Measurements from ENCODE around the gene SMIM43.
"Not testable (repeated sequence)": the region's sequence is repeated elsewhere in the genome, so short reads cannot be mapped to it uniquely, and the experiment has no call there.

The SMIM43 gene

DNA sequence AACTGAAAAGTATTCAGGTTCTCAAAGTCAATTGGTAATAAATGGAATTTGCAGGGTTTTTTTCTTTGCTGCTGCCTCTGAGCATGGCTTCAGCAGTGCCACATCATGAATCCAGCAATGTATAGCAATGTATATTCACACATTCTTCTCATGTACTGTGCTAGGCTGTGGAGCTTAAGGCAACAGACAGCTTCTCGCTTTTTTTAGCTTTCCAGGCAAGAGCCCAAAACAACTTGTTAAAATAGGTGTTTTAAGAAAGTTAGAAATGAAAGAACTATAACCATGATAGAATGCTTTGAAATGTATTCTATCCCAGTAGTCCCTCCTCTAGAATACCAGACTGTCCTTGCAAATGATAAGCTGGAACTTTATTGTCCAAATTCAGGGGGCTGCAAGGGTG is 30.4 kb downstream of the SMIM43 start:
- no peaks in the 10 kb centered on the region for H3K36me3 Mint-ChIP-seq (ENCODE audit: low read depth)
- no peaks in the 10 kb centered on the region for H3K4me1 Mint-ChIP-seq (ENCODE audit: low read depth)
- H3K27ac Mint-ChIP-seq: no peak overlapping the region
- H3K9me3 Mint-ChIP-seq: no peaks in the 10 kb centered on the region
- peaks cover 41% of the 10 kb centered on the region for H3K27me3 Mint-ChIP-seq (ENCODE audit: low read depth)
- H3K4me3 Mint-ChIP-seq: no peak overlapping the region

DNA sequence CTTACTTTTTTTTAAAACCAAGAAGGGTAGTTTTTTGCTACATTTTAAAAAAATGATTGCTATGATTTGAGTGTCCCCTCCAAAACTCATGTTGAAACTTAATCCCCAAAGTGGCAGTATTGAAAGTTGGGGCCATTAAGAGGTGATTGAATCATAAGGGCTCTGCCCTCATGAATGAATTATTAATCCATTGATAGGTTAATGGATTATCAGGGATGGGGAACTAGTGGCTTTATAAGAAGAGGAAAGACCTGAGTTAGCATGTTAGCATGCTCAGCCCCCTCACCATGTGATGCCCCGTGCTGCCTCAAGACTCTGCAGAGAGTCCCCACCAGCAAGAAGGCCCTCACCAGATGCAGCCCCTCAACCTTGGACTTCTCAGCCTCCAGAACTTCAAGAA is 31.0 kb downstream of the SMIM43 start:
- no peak overlapping the region for H3K27ac Mint-ChIP-seq
- no peaks in the 10 kb centered on the region for H3K4me1 Mint-ChIP-seq (ENCODE audit: low read depth)
- H3K4me3 Mint-ChIP-seq: no peak overlapping the region
- H3K36me3 Mint-ChIP-seq (ENCODE audit: low read depth): no peaks in the 10 kb centered on the region
- peaks cover 41% of the 10 kb centered on the region for H3K27me3 Mint-ChIP-seq (ENCODE audit: low read depth)
- no peaks in the 10 kb centered on the region for H3K9me3 Mint-ChIP-seq

- H3K4me3 Mint-ChIP-seq; H3K27ac Mint-ChIP-seq; H3K36me3 Mint-ChIP-seq (ENCODE audit: low read depth); H3K4me1 Mint-ChIP-seq (ENCODE audit: low read depth); H3K9me3 Mint-ChIP-seq: not testable (repeated sequence)
- H3K27me3 Mint-ChIP-seq (ENCODE audit: low read depth): peaks cover 23% of the 10 kb centered on the region
Observed at GRCh38 chr4:121729753-121730152, 35.2 kb downstream of the SMIM43 start.

GRCh38 chr4:121728798-121729226 is 36.2 kb downstream of the SMIM43 start:
- H3K27me3 Mint-ChIP-seq (ENCODE audit: low read depth): peaks cover 19% of the 10 kb centered on the region
- no peaks in the 10 kb centered on the region for H3K36me3 Mint-ChIP-seq (ENCODE audit: low read depth)
- H3K4me1 Mint-ChIP-seq (ENCODE audit: low read depth): no peaks in the 10 kb centered on the region
- no peak overlapping the region for H3K27ac Mint-ChIP-seq
- H3K9me3 Mint-ChIP-seq: no peaks in the 10 kb centered on the region
- H3K4me3 Mint-ChIP-seq: no peak overlapping the region

GRCh38 chr4:121728066-121728465 is 36.9 kb downstream of the SMIM43 start:
- Mint-ChIP-seq H3K4me1 (ENCODE audit: low read depth) (no peaks in the 10 kb centered on the region), H3K36me3 (ENCODE audit: low read depth) (no peaks in the 10 kb centered on the region), H3K9me3 (no peaks in the 10 kb centered on the region), H3K27me3 (ENCODE audit: low read depth) (peaks cover 19% of the 10 kb centered on the region), H3K27ac (no peak overlapping the region), H3K4me3 (no peak overlapping the region)

DNA sequence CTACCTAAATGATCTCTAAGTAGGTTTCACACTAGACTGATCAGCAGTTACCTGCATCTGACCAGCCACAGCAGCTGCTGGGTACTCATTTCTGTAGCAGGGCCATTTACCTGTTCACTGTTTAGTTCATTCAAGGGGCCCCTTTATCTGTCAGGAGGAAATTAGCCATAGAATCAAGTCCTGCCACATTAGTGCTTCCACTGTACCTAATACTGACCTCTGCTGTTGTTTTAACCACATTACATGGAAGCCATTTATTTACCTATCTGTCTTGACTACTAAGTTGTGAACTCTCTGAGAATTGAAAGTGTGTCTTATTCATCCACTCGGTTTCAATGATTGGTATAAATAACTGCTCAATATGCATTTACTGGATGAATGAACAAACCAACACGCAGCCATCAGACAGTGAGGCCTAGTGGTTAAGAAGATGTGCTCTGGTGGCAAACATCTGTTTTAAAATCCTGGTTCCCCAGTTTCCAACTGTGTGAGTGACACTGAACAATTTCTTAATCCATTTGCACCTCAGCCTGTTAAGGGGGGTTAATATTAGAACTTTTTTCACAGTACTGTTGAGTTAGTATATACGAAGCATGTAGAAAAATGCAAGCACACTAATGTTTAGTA is 38.2 kb downstream of the SMIM43 start:
- Mint-ChIP-seq H3K9me3 (no peaks in the 10 kb centered on the region), H3K4me3 (no peak overlapping the region), H3K36me3 (ENCODE audit: low read depth) (no peaks in the 10 kb centered on the region), H3K27me3 (ENCODE audit: low read depth) (peaks cover 12% of the 10 kb centered on the region), H3K27ac (no peak overlapping the region), H3K4me1 (ENCODE audit: low read depth) (no peaks in the 10 kb centered on the region)

DNA sequence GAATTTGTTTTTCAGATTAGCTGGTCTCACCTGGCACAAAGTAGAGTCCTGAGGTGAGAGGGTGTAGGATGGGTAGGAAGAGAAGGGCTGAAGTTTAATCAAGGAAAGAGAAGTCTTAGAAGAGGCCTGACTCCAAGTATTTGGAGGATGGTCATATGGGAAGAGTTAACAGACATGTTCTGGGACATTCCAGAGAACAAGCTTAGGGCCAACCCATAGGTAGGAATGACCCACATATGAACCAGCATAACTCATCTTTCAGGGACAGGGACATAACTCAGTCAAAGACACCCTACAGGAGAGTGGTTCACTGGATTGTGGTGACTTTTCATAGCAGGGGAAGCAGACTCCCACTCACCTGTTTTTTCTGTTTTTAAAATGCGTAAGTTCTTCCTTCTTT is 40.3 kb downstream of the SMIM43 start:
- H3K27me3 Mint-ChIP-seq (ENCODE audit: low read depth): peaks cover 8% of the 10 kb centered on the region
- no peaks in the 10 kb centered on the region for H3K9me3 Mint-ChIP-seq
- no peak overlapping the region for H3K4me3 Mint-ChIP-seq
- H3K36me3 Mint-ChIP-seq (ENCODE audit: low read depth): no peaks in the 10 kb centered on the region
- H3K27ac Mint-ChIP-seq: no peak overlapping the region
- no peaks in the 10 kb centered on the region for H3K4me1 Mint-ChIP-seq (ENCODE audit: low read depth)

- no peaks in the 10 kb centered on the region for H3K4me1 Mint-ChIP-seq (ENCODE audit: low read depth)
- peaks cover 7% of the 10 kb centered on the region for H3K27me3 Mint-ChIP-seq (ENCODE audit: low read depth)
- H3K27ac Mint-ChIP-seq: no peak overlapping the region
- no peaks in the 10 kb centered on the region for H3K9me3 Mint-ChIP-seq
- no peaks in the 10 kb centered on the region for H3K36me3 Mint-ChIP-seq (ENCODE audit: low read depth)
- no peak overlapping the region for H3K4me3 Mint-ChIP-seq
Observed at GRCh38 chr4:121721700-121722099, 43.3 kb downstream of the SMIM43 start.

DNA sequence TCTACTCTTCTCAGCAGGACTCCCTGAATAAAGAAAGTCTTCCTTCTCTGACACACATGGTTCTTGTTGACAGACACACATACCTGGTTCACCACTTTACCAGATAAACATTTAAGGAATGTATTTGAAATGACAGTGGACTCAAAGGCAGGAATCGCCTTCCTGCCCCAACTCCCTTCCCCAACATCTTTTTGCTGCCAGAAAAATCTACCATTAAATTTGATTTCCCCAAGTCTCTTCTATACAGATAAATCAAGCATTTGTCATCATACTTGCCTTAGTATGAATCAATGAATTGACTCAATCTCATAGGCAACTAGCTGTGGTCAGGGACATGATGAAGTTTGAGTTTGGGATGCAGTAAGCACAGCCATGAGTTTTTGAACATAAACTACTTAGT is 44.9 kb downstream of the SMIM43 start:
- Mint-ChIP-seq H3K9me3 (no peaks in the 10 kb centered on the region), H3K36me3 (ENCODE audit: low read depth) (peaks cover 1% of the 10 kb centered on the region), H3K27ac (no peak overlapping the region), H3K27me3 (ENCODE audit: low read depth) (peaks cover 21% of the 10 kb centered on the region), H3K4me1 (ENCODE audit: low read depth) (no peaks in the 10 kb centered on the region), H3K4me3 (no peak overlapping the region)

DNA sequence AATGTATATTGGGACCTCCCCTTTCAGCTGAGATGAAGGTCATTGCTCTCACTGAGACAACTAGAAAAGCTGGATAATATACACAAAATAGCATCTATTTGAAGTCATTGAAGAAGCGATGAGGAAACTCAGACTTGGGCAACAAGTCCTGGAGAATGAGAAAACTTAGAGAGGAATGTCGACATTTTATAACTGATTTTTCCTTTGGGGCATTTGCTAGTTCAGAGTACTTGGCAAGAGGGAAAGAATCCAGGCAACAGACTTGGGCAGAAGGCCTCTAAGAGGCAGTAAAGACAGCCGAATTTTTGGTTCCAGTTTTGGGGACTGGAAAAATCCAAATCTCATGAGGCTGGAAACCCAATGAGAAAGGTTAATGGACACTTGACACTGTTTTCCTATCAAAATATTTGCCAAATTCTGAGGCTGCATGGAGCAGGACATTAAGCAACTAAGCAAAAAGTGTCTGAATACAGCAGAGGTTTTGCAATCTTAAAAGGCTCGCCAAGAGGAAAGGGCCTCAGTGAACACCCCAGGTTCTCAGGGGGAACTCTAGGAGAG is 47.2 kb downstream of the SMIM43 start:
- Mint-ChIP-seq H3K27me3 (ENCODE audit: low read depth) (peaks cover 36% of the 10 kb centered on the region), H3K27ac (no peak overlapping the region), H3K36me3 (ENCODE audit: low read depth) (peaks cover 1% of the 10 kb centered on the region), H3K4me1 (ENCODE audit: low read depth) (no peaks in the 10 kb centered on the region), H3K4me3 (no peak overlapping the region), H3K9me3 (no peaks in the 10 kb centered on the region)

- Mint-ChIP-seq H3K4me3 (no peak overlapping the region), H3K27ac (no peak overlapping the region), H3K9me3 (no peaks in the 10 kb centered on the region), H3K27me3 (ENCODE audit: low read depth) (peaks cover 43% of the 10 kb centered on the region), H3K36me3 (ENCODE audit: low read depth) (peaks cover 1% of the 10 kb centered on the region), H3K4me1 (ENCODE audit: low read depth) (peaks cover 8% of the 10 kb centered on the region)
Observed at GRCh38 chr4:121714548-121714947, 50.4 kb downstream of the SMIM43 start.

GRCh38 chr4:121712783-121713182 is 52.2 kb downstream of the SMIM43 start:
- peaks cover 17% of the 10 kb centered on the region for H3K4me1 Mint-ChIP-seq (ENCODE audit: low read depth)
- peaks cover 43% of the 10 kb centered on the region for H3K27me3 Mint-ChIP-seq (ENCODE audit: low read depth)
- H3K9me3 Mint-ChIP-seq: no peaks in the 10 kb centered on the region
- H3K36me3 Mint-ChIP-seq (ENCODE audit: low read depth): peaks cover 1% of the 10 kb centered on the region
- no peak overlapping the region for H3K4me3 Mint-ChIP-seq
- no peak overlapping the region for H3K27ac Mint-ChIP-seq

DNA sequence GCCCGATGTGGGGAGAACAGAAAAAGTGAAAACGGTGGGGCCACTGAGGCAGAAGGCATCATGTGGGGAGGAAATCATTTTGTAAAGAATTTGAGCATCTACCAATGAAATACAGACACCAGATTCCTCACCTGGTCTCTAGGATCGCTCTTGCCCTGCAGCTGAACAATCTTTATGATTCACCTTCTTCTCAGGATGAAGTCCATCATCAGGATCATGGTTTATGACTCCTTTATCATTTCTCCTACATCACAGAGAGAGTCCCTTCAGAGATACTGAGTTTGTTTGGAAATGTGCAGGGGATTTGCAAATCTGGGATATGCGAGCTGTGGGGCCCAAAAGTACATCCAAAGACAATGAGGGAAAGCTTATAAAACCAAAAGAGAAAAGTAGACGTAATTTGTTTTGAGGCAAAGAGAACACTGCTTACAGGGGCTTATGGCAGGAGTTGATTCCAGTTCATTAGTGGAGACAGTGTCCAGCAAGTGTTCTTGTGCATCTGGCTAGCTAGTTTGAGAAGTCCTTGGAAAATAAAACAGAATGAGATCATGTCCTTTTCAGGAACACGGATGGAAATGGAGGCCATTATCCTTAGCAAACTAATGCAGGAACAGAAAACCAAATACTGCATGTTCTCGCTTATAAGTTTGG is 52.8 kb downstream of the SMIM43 start:
- H3K27me3 Mint-ChIP-seq (ENCODE audit: low read depth): peaks cover 43% of the 10 kb centered on the region
- no peaks in the 10 kb centered on the region for H3K9me3 Mint-ChIP-seq
- H3K36me3 Mint-ChIP-seq (ENCODE audit: low read depth): peaks cover 1% of the 10 kb centered on the region
- peaks cover 21% of the 10 kb centered on the region for H3K4me1 Mint-ChIP-seq (ENCODE audit: low read depth)
- no peak overlapping the region for H3K4me3 Mint-ChIP-seq
- no peak overlapping the region for H3K27ac Mint-ChIP-seq

DNA sequence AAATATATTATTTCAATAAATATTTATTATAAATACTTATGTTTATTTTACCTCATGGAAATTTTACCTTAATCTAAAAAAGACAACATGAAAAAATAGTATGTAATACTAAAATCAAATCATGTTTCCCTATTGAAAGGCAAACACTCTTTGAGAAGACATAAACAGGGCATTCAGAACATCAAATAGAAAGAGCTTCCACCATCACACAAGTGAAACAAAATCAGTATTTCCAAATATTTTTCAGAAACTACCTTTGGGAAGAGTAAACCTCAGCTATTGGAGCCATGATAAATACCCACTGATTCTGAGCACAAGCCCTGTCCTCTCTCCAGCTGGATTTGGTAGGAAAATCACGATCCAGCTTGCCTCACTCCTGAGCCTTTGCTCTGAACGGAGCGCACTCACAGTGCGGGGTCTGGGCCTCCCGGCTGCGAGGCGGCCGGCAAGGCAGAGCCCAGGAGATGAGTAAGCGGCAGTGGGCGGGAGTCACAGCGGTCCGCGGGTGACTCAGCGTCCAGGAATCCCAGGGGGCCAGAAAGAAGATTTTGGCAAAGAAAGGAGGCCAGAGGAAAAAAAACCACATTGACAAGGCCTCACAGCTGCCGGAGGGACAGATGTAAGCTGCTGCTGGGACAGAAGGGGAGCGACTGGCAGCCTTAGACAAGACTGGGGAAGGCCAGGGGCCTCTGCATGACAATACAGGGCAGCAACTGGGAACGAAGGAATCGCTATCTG is 53.5 kb downstream of the SMIM43 start:
- peaks cover 1% of the 10 kb centered on the region for H3K36me3 Mint-ChIP-seq (ENCODE audit: low read depth)
- H3K4me1 Mint-ChIP-seq (ENCODE audit: low read depth): peaks cover 28% of the 10 kb centered on the region
- H3K27me3 Mint-ChIP-seq (ENCODE audit: low read depth): peaks cover 42% of the 10 kb centered on the region
- H3K9me3 Mint-ChIP-seq: no peaks in the 10 kb centered on the region
- H3K4me3 Mint-ChIP-seq: no peak overlapping the region
- no peak overlapping the region for H3K27ac Mint-ChIP-seq

Measured in T-helper 1 cell treated with Interleukin-12 subunit alpha and Interleukin-12 subunit beta and Interleukin-4 antibody, amounts not matched to agents 30 μg/mL and 1 μg/mL, for 36 hours (primary cell).